ENCODE data around the gene ADCY5. TPM values are rescaled to one million over a fixed set of nuclear protein-coding genes. Genes with fewer than 3 reads are reported as not detected.

The ADCY5 gene
- total RNA-seq, 1 donor from 2014 or later: 0.13 TPM

GRCh38 chr3:123430266-123430665 lies 18.6 kb downstream of the ADCY5 start:
- no peak for DNase-seq (ENCODE audit: low read depth)

DNA sequence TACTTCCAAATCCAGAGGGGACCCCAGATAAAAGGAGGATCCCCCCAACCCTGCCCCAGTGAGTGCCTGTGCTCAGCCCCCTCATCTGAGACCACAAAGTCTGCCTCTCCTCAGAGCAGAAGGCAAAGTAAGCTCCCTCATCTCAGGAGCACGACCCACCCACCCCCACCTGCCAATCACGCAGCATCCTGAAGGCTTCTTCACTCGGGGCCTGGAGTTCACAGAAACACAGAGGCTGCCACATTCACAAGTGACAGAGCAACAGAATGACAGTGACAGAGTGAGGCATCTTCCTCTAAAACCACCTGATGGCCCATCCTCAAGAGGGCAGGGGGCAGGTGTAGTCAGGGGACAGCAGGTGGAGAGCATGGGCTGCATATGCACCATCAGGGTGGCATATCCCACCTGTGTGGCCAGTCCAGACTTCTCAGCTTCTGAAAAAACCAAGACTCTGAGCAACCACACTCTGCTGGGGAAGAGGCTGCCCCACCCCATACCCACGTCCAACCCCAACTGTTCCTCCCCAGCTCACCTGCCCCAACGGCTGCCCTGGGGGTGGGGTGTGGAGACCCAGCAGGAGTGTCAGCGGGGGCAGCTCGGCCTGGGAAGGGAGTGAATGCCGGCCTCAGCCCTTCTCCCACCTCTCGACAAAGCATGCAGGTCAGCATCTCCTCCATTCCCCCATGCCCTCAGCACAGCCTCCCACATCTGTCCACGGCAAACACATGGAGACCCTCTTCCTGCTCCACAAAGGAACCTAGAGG lies 19.3 kb downstream of the ADCY5 start:
- no peak for DNase-seq (ENCODE audit: low read depth)

GRCh38 chr3:123424999-123425712 lies 23.7 kb downstream of the ADCY5 start:
- DNase-seq (ENCODE audit: low read depth): no peak

DNA sequence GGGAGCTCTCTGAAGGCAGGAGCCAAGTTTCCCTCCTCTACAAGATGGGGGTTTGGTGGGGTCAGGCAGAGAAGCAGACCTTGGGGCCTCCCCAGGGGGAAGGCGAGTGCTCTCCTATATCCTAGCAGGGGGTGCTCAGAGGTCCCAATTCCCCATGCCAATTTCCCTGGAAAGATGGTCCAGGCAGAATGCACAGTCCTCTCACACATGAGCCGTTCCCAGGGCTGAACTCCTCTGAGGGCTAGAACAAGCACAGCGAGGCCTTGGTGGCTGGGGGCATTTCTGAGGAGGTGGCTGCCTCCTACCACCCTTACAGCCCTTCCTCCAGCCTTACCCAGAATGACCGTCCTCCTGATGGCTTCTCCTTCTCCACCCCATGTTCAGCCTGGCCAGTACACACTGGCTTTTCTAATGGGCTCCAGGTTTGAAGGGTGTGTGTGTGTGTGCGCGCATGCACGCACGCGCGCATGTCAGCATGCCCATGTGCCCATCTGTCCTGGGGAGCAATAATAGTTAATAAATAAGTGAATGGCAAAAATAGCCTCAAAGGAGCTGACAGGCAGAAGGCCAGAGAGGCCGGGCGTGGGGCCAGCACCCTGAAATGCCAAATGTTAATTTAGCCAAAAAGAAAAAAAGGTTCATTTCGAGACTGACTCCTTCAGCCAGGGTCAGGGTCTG lies 24.4 kb downstream of the ADCY5 start:
- DNase-seq (ENCODE audit: low read depth): no peak

GRCh38 chr3:123423806-123424205 lies 25.1 kb downstream of the ADCY5 start:
- no peak for DNase-seq (ENCODE audit: low read depth)

DNA sequence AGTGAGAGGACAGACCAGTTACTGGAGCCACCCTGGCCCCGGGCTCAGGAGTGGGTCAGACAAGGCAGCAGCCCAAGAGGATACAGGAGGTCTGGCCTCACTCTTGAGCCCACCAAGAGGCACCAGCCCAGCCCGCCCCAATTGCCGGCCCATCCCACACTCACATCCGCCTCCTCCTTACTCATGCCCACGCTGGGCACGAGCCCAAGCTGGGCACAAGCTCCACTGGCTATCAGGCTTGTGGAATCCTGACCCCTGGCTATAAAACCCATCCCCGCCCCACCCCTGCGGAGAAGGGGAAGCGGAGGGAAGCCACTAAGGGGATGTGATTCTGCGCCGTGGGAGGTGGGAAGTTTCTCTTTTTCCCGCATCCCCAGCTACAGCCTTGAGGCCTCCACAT lies 25.9 kb downstream of the ADCY5 start:
- DNase-seq (ENCODE audit: low read depth): no peak

DNA sequence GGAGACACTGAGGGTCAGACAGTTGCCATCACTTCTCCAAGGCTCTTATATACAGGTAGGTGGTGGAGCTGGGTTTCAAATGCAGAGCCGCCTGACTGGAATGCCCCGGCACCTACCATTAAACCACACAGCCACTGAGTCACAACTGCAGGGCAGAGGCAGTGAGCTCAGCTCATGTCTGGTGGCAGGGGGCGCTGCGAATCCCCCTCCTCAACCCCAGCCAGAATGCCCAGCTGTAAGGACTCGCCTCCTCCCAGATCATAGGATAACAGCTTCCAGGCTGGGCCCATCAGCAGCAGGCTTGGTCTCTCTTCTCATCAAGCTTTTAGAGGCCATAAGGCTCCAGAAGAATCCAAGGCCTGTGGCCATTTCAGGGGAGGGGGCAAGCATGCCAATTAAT lies 26.4 kb downstream of the ADCY5 start:
- DNase-seq (ENCODE audit: low read depth): no peak

DNA sequence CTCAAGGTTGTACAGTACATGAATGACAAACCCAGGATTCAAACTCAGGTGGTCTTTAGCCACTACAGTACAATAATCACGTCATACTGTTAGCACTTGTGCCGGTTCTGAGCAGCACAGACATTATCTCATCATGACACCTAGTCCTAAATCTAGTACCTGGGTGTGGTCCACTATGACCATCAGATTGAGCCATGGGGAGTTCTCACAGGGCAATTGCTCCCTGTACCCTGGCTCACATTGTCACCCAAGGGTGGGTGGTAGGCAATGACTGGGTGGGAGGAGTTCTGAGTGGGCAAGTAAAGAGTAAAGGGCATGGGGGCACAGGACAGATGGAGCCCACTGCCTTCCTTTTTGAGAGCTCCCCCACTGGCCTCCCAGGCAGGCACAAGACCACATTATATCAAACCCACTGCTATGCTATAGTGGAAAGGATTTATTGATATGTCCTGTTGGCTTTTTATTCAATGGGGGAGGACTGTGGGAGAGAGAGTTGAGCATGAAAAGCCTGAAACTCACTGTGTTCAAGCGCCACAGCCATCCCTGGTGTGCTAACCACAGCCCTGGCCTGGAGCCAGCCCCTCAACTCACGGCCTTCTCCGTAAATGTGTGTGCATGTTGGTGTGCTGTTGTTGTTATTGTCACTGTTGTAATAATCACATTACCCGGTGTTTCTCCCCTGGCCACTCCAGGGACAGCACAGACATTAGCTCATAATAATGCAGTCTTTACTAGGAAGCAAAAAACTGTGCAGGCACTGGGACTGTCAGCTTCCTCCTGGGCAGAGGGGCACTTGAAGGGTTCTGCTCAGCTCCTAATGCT lies 27.3 kb downstream of the ADCY5 start:
- DNase-seq (ENCODE audit: low read depth): no peak

DNA sequence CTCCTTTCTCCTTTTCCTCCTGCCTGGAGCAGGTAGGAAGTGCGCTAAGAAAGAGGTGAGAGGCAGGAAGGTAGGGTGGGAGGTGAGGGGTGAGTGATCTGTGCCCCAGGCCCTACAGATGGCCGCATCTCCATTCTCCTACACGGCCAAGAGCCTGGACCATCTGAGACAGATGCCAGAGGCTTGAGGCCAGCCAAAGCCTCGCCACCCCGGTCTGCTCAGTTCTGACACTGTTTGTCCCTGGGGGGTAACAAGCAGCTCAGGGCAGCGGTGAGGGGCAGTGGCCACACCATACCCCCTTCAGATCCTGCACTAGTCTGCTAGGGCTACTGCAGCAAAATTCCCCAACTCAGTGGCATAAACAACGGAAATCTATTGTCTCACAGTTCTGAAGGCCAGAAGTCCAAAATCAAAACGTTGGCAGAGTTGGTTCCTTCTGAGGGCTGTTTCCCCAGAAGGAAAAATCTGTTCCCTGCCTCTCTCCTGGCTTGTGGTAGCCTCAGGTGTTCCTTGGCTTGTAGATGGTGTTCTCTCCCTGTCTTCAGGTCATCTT lies 28.4 kb downstream of the ADCY5 start:
- no peak for DNase-seq (ENCODE audit: low read depth)

DNA sequence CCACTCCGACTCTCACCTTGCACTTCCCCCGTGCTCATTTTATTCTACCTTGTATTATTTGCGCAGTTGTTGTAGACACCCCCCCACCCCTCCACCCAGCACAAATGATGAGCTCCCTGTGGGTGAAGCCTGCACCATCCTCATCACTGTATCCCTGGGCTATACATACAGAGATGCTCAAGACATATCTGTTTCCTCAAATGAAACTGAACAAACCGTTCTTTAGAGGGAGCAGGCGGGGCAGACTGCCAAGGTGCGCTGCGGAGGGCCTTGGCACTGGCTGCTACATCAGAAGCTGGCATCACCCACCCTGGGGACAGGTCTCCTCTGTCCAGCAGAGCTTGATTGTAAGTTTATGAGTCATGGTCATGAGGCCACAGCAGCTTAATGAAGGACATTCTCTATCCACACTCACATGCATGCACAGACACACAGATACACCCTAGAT lies 29.0 kb downstream of the ADCY5 start:
- DNase-seq (ENCODE audit: low read depth): no peak

DNA sequence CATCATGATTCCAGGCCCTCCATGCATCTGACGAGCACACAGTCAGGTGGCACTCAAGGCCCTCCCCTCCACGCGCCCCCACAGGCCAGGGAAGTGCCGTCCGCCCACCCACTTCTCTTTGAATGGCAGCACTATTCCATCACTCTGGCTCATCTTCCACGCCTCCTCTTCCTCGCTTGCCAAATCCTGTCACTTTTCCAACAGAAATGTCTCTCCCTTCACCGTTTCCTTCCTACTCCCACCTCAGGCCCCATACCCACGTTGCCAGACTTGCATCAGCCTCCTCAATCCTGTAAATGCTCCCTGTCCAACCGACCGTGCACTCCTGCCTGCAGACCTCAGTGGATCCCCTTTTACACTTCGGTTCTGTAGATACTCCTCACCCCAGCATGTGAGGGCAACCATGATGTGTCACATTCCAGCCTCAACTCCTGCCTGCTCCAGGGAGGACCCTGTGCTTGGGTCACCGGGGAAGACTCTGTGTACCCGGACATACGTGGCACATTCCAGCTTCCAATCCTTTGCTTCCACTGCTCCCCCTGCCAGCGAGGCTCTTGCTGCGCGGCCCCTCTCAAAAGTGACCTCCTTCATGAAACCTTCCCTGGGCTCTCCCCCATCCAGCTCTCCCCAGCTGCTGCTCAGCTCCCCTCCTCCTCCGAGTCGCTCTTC lies 29.6 kb downstream of the ADCY5 start:
- DNase-seq (ENCODE audit: low read depth): no peak

DNA sequence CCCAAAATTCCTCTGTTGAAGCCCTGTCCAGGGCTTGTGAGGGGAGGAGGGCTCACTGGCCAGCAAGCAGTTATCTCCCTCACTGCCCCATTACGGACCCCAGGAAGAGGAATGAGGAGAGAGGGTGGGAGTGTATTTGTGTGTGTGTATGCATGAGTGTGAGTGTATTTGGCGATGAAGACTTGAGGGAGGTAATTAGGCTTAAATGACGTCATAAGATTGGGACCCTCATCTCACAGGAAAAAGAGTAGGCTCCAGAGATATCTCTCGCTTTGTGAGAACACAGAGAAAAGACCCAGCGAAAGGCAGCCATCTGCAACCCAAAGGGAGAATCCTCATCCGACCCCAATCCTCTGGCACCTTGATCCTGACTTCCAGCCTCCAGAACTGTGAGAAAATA lies 32.2 kb downstream of the ADCY5 start:
- DNase-seq (ENCODE audit: low read depth): no peak

GRCh38 chr3:123416173-123416572 lies 32.7 kb downstream of the ADCY5 start:
- DNase-seq (ENCODE audit: low read depth): no peak

- no peak for DNase-seq (ENCODE audit: low read depth)
These were observed 33.7 kb downstream of the ADCY5 start for GRCh38 chr3:123414973-123415775.

DNA sequence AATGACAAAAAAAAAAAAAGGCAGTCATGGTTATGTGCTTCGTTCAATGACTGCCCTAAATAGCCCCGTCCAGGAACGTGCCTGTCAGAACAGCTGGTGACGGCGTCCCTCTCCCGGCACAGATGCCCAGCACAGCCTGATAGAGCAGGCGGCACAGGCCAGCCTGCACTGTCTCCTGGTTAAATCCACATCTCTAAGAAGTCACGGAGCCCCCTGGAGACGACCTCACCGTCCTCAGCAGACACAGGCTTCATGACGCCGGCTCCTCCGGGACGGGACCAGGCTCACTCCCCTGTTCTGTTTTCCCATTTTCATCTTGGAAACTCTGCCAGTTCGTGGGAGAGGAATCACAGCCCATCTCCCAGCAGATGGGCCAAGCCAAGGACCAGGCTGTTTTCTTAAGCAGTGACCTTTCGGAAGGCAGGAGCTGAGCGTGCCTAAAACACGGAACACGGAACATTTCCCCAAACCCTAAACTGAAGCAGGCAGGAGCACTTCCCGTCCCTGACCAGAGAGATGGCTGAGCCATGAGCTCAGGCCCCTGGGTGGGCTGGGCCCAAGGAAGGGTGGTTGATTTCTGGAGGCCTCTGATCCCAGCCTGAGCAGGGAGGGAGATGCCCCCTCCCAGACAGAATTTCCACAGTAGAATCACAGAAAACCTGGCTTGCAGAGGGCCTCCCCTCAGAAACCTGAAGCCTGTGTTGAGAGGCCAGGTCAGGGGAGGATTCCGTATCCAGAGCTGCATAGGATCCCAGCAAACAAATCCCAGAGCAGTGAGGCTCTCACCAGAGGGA lies 35.9 kb downstream of the ADCY5 start:
- DNase-seq (ENCODE audit: low read depth): peak; percentile 30

- DNase-seq (ENCODE audit: low read depth): no peak
These were observed 36.8 kb downstream of the ADCY5 start for GRCh38 chr3:123412076-123412475.

- DNase-seq (ENCODE audit: low read depth): no peak
These were observed 37.4 kb downstream of the ADCY5 start for GRCh38 chr3:123411340-123412040.

GRCh38 chr3:123410149-123410515 lies 38.8 kb downstream of the ADCY5 start:
- DNase-seq (ENCODE audit: low read depth): no peak
